PFSK-1 (cell line): Measurements from ENCODE around the gene TSPAN3.

Experiments used
- FOXP2 ChIP-seq: optimal IDR thresholded peaks from 2 replicates; pipeline ENCODE3; 2011; ENCODE audit warnings: borderline replicate concordance, control low read depth, inconsistent platforms; ENCODE audit not compliant: insufficient read depth; ENCODE audit errors: extremely low read length, extremely low read depth
- POLR2AphosphoS5 ChIP-seq: IDR thresholded peaks from 2 replicates; pipeline ENCODE4 v1.6.1; 2012; ENCODE audit warnings: low read depth, mild to moderate bottlenecking, control low read depth, low read length, moderate library complexity
- SIN3A ChIP-seq: IDR thresholded peaks from 2 replicates; pipeline ENCODE4 v1.6.1; 2012; ENCODE audit warnings: mild to moderate bottlenecking, low read length, moderate library complexity, borderline replicate concordance; ENCODE audit not compliant: insufficient read depth
- TAF1 ChIP-seq: IDR thresholded peaks from 2 replicates; pipeline ENCODE4 v1.6.1; 2012; ENCODE audit warnings: low read length, control low read depth, borderline replicate concordance; ENCODE audit not compliant: insufficient read depth
- TF ChIP-seq, protein P1 (sequence below), 2 experiments: IDR thresholded peaks; 2 replicates each; pipeline versions ENCODE4 v1.6.1 to v1.8.0; 2011 to 2012; ENCODE audit warnings: low read depth in 2 of 2, low read length in 2 of 2, control low read depth in 1 of 2, inconsistent platforms in 1 of 2, mild to moderate bottlenecking in 1 of 2, moderate library complexity in 1 of 2; ENCODE audit not compliant: insufficient read depth in 1 of 2

TSPAN3 gene

DNA sequence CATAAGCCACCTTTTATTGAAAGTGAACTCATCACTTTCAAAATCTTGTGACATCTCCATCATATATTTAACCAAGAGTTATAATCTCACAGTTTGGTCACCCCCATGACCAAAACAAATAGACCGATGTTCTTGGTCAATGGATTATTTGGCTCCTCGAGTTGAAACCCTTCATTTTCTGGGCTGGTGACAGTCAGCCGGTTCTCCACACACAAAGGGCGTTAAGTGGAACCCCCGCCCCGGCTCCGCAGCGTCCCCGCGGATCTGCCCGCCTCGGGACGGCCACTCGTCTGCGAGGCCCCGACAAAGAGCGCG is 772 bp downstream of the TSPAN3 start:
- TF ChIP-seq POLR2AphosphoS5, result no peak
- TF ChIP-seq FOXP2, result no peak
- TF ChIP-seq TAF1, result no peak
- TF ChIP-seq SIN3A, result no peak
- TF ChIP-seq, protein P1, sequence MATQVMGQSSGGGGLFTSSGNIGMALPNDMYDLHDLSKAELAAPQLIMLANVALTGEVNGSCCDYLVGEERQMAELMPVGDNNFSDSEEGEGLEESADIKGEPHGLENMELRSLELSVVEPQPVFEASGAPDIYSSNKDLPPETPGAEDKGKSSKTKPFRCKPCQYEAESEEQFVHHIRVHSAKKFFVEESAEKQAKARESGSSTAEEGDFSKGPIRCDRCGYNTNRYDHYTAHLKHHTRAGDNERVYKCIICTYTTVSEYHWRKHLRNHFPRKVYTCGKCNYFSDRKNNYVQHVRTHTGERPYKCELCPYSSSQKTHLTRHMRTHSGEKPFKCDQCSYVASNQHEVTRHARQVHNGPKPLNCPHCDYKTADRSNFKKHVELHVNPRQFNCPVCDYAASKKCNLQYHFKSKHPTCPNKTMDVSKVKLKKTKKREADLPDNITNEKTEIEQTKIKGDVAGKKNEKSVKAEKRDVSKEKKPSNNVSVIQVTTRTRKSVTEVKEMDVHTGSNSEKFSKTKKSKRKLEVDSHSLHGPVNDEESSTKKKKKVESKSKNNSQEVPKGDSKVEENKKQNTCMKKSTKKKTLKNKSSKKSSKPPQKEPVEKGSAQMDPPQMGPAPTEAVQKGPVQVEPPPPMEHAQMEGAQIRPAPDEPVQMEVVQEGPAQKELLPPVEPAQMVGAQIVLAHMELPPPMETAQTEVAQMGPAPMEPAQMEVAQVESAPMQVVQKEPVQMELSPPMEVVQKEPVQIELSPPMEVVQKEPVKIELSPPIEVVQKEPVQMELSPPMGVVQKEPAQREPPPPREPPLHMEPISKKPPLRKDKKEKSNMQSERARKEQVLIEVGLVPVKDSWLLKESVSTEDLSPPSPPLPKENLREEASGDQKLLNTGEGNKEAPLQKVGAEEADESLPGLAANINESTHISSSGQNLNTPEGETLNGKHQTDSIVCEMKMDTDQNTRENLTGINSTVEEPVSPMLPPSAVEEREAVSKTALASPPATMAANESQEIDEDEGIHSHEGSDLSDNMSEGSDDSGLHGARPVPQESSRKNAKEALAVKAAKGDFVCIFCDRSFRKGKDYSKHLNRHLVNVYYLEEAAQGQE (IDR thresholded peaks at IDR 0.05; ENCODE audit: insufficient read depth in 1 of 2, low read depth in 2 of 2, low read length in 2 of 2), result no peak

DNA sequence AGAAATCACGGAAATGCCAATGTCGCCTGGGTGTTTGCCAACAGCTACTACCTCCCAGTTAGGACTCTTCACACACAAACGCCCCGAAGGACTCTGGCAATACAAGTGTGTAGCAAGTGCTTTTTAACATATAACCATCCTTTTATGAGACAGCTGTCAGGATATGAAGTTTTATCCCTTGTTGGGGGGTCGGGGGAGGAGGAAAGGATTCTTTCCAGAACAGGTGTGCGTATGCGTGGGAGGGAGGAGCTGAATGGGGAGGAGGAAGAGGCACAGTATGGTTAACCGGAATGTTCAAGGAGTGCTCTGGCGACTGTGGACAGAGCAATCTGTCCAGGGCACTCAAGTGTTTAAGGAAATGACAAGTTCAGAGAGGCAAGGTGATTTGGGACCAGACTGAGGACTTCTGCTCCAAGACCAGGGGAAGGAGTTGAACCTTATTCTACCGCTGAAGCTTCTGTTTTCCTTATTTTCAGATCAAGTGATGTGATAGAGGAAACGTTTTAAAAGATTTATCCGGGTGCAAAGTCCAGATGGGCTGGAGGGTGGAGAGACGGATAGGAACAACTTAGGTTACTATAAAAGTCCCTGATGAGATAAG is 1.3 kb downstream of the TSPAN3 start:
- TF ChIP-seq, protein P1 (IDR thresholded peaks at IDR 0.05; ENCODE audit: insufficient read depth in 1 of 2, low read depth in 2 of 2, low read length in 2 of 2), result no peak
- TF ChIP-seq FOXP2 (no peak), TAF1 (no peak), POLR2AphosphoS5 (no peak), SIN3A (no peak)

DNA sequence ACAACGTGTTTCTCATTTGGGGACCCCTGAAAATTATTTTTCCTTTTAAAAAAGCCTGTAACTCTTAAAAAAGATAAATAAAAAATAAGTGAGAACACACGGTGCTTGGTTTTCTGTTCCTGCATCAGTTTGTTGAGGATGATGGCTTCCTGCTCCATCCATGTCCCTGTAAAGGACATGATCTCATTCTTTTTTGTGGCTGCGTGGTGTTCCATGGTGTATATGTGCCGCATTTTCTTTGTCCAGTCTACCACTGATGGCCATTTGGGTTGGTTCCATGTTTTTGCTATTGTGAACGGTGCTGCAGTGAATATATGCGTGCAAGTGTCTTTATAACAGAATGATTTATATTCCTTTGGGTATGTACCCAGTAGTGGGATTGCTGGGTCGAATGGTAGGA is 2.3 kb downstream of the TSPAN3 start:
- TF ChIP-seq SIN3A (no peak), TAF1 (no peak), POLR2AphosphoS5 (no peak), FOXP2 (no peak)
- TF ChIP-seq, protein P1 (IDR thresholded peaks at IDR 0.05; ENCODE audit: insufficient read depth in 1 of 2, low read depth in 2 of 2, low read length in 2 of 2), result no peak

DNA sequence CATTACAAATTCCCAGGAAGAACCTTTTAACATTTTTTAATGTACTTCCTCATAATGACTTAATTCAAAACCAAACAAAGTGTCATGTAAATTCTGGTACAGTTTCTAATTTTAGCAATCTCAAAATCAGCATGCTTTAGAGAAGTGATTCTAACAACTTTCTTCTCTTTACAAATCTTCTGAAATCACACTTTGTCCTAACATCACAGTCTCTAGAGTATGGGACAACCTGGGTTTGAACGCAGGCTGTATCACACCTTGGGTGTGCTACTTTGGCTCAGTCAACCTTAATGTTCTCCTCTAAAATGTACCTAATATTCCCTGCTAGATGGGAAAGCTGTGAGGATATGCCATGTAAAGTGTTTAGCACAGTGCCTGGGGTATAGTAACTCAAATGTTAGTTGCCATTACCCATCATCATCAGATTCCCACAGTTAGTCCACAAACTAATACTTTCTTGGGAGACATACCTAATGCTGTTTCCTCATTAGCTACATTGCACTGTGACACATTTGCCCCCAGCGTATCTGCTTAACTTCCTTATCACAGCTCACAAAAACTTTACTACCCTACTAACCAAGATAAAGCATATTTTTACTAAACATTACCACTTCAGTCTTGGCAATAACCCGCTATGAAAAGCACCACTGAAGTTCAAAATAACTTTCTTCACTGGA is 3.1 kb downstream of the TSPAN3 start:
- TF ChIP-seq, protein P1 (IDR thresholded peaks at IDR 0.05; ENCODE audit: insufficient read depth in 1 of 2, low read depth in 2 of 2, low read length in 2 of 2), result no peak
- TF ChIP-seq FOXP2 (no peak), POLR2AphosphoS5 (no peak), TAF1 (no peak), SIN3A (no peak)
